GM23338 (cell line): ENCODE measurements around the gene PNPLA2. TPM values are rescaled to one million over a fixed set of nuclear protein-coding genes. Genes with fewer than 3 reads are reported as not detected.
A peak's percentile ranks its signal among the peaks of the same experiment; 100 is the strongest.

ENCODE experiments used
- ATAC-seq: fragments of 200-7000 bp; cut with Tn5 transposase; 3 replicates; pipeline ENCODE4 v1.9.1; 2020
- DNase-seq: peaks from one replicate; pipeline ENCODE4 v3.0.0-alpha.2; 2015; ENCODE audit warnings: low spot score
- H2AFZ ChIP-seq: fragments of 200-600 bp; sonication (generic); 2 replicates; pipeline ENCODE4 v1.8.0; 2016; ENCODE audit warnings: antibody characterized with exemption, mild to moderate bottlenecking, moderate library complexity
- H3F3A ChIP-seq: fragments of 200-600 bp; sonication (generic); replicated peaks from 2 replicates; pipeline ENCODE4 v1.8.0; 2017; ENCODE audit warnings: antibody characterized with exemption, mixed run types, low read depth
- H3K27ac ChIP-seq: fragments of 200-600 bp; sonication (generic); 2 replicates; pipeline ENCODE4 v1.6.1; 2016; ENCODE audit warnings: low read depth
- H3K27me3 ChIP-seq: fragments of 200-600 bp; sonication (generic); 2 replicates; pipeline ENCODE4 v1.8.0; 2016; ENCODE audit warnings: mild to moderate bottlenecking, mixed run types, moderate library complexity; ENCODE audit not compliant: insufficient read depth
- H3K36me3 ChIP-seq: fragments of 200-600 bp; sonication (generic); 2 replicates; pipeline ENCODE4 v1.8.0; 2016; ENCODE audit warnings: mild to moderate bottlenecking; ENCODE audit not compliant: insufficient read depth
- H3K4me1 ChIP-seq: fragments of 200-600 bp; sonication (generic); 2 replicates; pipeline ENCODE4 v1.8.0; 2016; ENCODE audit warnings: mild to moderate bottlenecking, moderate library complexity; ENCODE audit not compliant: insufficient read depth
- H3K4me2 ChIP-seq: fragments of 200-600 bp; sonication (generic); 2 replicates; pipeline ENCODE4 v1.7.1; 2017; ENCODE audit warnings: mixed run types
- H3K4me3 ChIP-seq: fragments of 200-600 bp; sonication (generic); 2 replicates; pipeline ENCODE4 v1.6.1; 2016; ENCODE audit warnings: mixed run types
- H3K79me2 ChIP-seq: fragments of 200-600 bp; sonication (generic); replicated peaks from 2 replicates; pipeline ENCODE4 v1.8.0; 2017; ENCODE audit warnings: mild to moderate bottlenecking; ENCODE audit not compliant: insufficient read depth
- H3K9me2 ChIP-seq: fragments of 200-600 bp; sonication (generic); 2 replicates; pipeline ENCODE4 v1.8.0; 2017; ENCODE audit not compliant: insufficient read depth
- H4K20me1 ChIP-seq: fragments of 200-600 bp; sonication (generic); replicated peaks from 2 replicates; pipeline ENCODE4 v1.8.0; 2017; ENCODE audit warnings: mild to moderate bottlenecking; ENCODE audit not compliant: insufficient read depth
- H3K27ac Mint-ChIP-seq: 2 replicates; pipeline ENCODE4 v1.8.0; 2020; ENCODE audit warnings: inconsistent platforms, mild to moderate bottlenecking, moderate library complexity, mixed read lengths
- H3K27me3 Mint-ChIP-seq: 3 replicates; pipeline ENCODE4 v1.8.0; 2022; ENCODE audit warnings: low read depth, mild to moderate bottlenecking, moderate library complexity, mixed read lengths, inconsistent platforms; ENCODE audit not compliant: insufficient read depth, poor library complexity
- H3K36me3 Mint-ChIP-seq: 3 replicates; pipeline ENCODE4 v1.8.0; 2021; ENCODE audit warnings: low read depth, mild to moderate bottlenecking, inconsistent platforms, moderate library complexity, mixed read lengths
- H3K4me1 Mint-ChIP-seq: 3 replicates; pipeline ENCODE4 v1.8.0; 2020; ENCODE audit warnings: mild to moderate bottlenecking, inconsistent platforms, mixed read lengths
- H3K4me3 Mint-ChIP-seq: 3 replicates; pipeline ENCODE4 v1.8.0; 2021; ENCODE audit warnings: moderate library complexity, mild to moderate bottlenecking, inconsistent platforms, mixed read lengths
- H3K9me3 Mint-ChIP-seq: 3 replicates; pipeline ENCODE4 v1.8.0; 2020; ENCODE audit warnings: moderate library complexity, mild to moderate bottlenecking, inconsistent platforms, mixed read lengths
- EZH2 ChIP-seq: fragments of 200-600 bp; sonication (generic); IDR thresholded peaks from one replicate; pipeline ENCODE4 v1.8.0; 2017; ENCODE audit warnings: antibody characterized with exemption, mild to moderate bottlenecking, low read depth; ENCODE audit not compliant: unreplicated experiment
- JUNB ChIP-seq: IDR thresholded peaks from one replicate; pipeline ENCODE4 v1.6.1; 2016; ENCODE audit warnings: antibody characterized with exemption; ENCODE audit not compliant: unreplicated experiment
- REST ChIP-seq: IDR thresholded peaks from one replicate; pipeline ENCODE4 v1.6.1; 2018; ENCODE audit warnings: antibody characterized with exemption; ENCODE audit not compliant: unreplicated experiment
- ZNF114 ChIP-seq: fragments of 250-450 bp; sonication (Bioruptor Pico); IDR thresholded peaks from 2 replicates; pipeline ENCODE4 v1.5.0; 2020; ENCODE audit warnings: mild to moderate bottlenecking, moderate library complexity
- ZNF462 ChIP-seq: fragments of 250-450 bp; sonication (Bioruptor Pico); IDR thresholded peaks from 2 replicates; pipeline ENCODE4 v1.5.0; 2020; ENCODE audit warnings: mild to moderate bottlenecking, moderate library complexity
- polyA plus RNA-seq: library from polyadenylated mRNA; unstranded; fragments of >200 nt; fragmentation: Nextera tagmentation; extraction: Ambion mirVana; gene quantifications from 2 replicates; pipeline ENCODE4 v1.2.1, GENCODE V29; 2016
- total RNA-seq: library from RNA; depleted of rRNA; stranded (reverse); fragments of >200 nt; shearing (Covaris generic); gene quantifications from 2 replicates; pipeline ENCODE4 v1.2.3, GENCODE V29; 2014
- TF ChIP-seq, protein P1 (sequence below), 2 experiments: fragments of 200-600 bp in 1 of 2; sonication (generic) in 1 of 2; conservative IDR thresholded peaks; 2 replicates each; pipeline versions ENCODE4 v1.5.1 to v1.6.1; 2016 to 2017; ENCODE audit warnings: antibody characterized with exemption in 2 of 2, low read depth in 2 of 2, mild to moderate bottlenecking in 2 of 2, moderate library complexity in 1 of 2

Gene PNPLA2
- total and polyA plus RNA-seq, 2 experiments from 2014 or later = 31.1 to 45.6 TPM

DNA sequence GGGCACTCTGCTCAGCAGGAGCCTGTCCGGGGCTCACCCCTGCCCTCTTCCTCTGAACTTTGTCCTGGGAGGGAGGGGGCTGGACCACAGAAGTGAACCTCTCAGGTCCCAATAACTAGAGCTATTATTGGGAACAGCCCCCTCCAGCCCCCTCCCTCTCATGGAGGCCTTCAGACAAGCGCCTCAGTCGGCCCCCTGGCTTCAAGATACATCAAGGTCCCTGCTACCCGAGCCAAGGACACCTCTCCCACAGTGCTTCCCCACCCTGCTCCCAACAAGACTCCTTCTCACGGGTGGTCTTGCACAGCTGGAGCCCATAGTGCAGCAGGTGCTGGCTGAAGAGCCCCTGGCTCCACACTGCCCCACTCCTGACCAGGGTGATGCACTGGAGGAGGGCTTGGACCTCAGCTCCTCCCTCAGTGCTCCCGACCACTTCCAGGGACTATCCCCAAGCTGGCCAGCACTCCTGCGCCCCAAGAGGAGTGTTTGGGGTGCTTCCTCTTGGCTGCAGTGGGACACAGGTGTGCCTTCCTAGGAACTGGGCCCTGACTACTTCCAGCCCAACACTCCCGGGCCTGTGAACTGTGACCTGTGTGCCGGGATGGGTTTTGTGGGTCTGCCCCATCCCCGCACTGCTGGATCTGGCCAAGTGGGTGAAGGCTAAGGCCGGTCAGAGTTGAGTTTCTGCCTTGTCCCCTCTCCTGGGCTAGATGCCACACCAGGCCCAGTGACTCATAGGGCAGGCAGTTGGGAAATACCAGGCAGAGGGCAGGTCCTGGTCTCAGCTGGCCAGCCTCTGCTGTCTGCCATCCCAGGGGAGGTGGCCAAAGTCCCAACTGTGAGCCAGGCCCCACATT, 2.2 kb downstream of the PNPLA2 start:
- no peak overlapping the region for H3K27ac ChIP-seq
- H3K27me3 Mint-ChIP-seq = peaks cover 21% of the 10 kb centered on the region
- no peak for TF ChIP-seq EZH2
- peaks cover 7% of the 10 kb centered on the region; the same call in 1 of the 2 replicates for H3K4me1 ChIP-seq
- H3K27ac Mint-ChIP-seq = no peak overlapping the region
- H3K9me3 Mint-ChIP-seq = no peaks in the 10 kb centered on the region
- no peaks in the 10 kb centered on the region for H3K36me3 ChIP-seq
- ATAC-seq (no peak), DNase-seq (no peak)
- H3K4me1 Mint-ChIP-seq = peaks cover 13% of the 10 kb centered on the region
- no peak overlapping the region for H2AFZ ChIP-seq
- no peaks in the 10 kb centered on the region for H3K9me2 ChIP-seq
- peaks cover 17% of the 10 kb centered on the region for H4K20me1 ChIP-seq
- H3K79me2 ChIP-seq = 0 out of 2 replicates have a peak, but pooled peaks cover 5% of the 10 kb centered on the region
- H3K36me3 Mint-ChIP-seq = peaks cover 11% of the 10 kb centered on the region; the same call in 1 of the 3 replicates
- no peaks in the 10 kb centered on the region for H3K27me3 ChIP-seq
- peak overlapping the region; percentile 73 for H3K4me3 ChIP-seq
- peak overlapping the region; percentile 85 for H3K4me2 ChIP-seq
- H3K4me3 Mint-ChIP-seq = peak overlapping the region; percentile 83
- H3F3A ChIP-seq = peaks cover 9% of the 10 kb centered on the region; the same call in 1 of the 2 replicates

GRCh38 chr11:821512-822371, 3.0 kb downstream of the PNPLA2 start:
- H3K4me1 Mint-ChIP-seq = peaks cover 13% of the 10 kb centered on the region
- no peak overlapping the region for H3K27ac Mint-ChIP-seq
- peaks cover 9% of the 10 kb centered on the region; the same call in 1 of the 2 replicates for H3F3A ChIP-seq
- H3K27me3 ChIP-seq = no peaks in the 10 kb centered on the region
- no peaks in the 10 kb centered on the region for H3K36me3 ChIP-seq
- no peak for ATAC-seq
- no peaks in the 10 kb centered on the region for H3K9me3 Mint-ChIP-seq
- no peaks in the 10 kb centered on the region for H3K9me2 ChIP-seq
- no peak overlapping the region for H2AFZ ChIP-seq
- H3K27me3 Mint-ChIP-seq = peaks cover 24% of the 10 kb centered on the region
- peaks cover 7% of the 10 kb centered on the region; the same call in 1 of the 3 replicates for H3K36me3 Mint-ChIP-seq
- H3K4me3 Mint-ChIP-seq = no peak overlapping the region
- H3K27ac ChIP-seq = no peak overlapping the region
- H4K20me1 ChIP-seq = peaks cover 17% of the 10 kb centered on the region
- DNase-seq = no peak
- H3K79me2 ChIP-seq = 0 out of 2 replicates have a peak, but pooled peaks cover 5% of the 10 kb centered on the region
- H3K4me1 ChIP-seq = peaks cover 7% of the 10 kb centered on the region; the same call in 1 of the 2 replicates
- H3K4me3 ChIP-seq = no peak overlapping the region
- H3K4me2 ChIP-seq = no peak overlapping the region
- TF ChIP-seq REST = no peak
- TF ChIP-seq JUNB = no peak
- no peak for TF ChIP-seq ZNF462 (CRISPR knock-in tag)
- TF ChIP-seq ZNF114 (CRISPR knock-in tag) = no peak
- TF ChIP-seq, protein P1, sequence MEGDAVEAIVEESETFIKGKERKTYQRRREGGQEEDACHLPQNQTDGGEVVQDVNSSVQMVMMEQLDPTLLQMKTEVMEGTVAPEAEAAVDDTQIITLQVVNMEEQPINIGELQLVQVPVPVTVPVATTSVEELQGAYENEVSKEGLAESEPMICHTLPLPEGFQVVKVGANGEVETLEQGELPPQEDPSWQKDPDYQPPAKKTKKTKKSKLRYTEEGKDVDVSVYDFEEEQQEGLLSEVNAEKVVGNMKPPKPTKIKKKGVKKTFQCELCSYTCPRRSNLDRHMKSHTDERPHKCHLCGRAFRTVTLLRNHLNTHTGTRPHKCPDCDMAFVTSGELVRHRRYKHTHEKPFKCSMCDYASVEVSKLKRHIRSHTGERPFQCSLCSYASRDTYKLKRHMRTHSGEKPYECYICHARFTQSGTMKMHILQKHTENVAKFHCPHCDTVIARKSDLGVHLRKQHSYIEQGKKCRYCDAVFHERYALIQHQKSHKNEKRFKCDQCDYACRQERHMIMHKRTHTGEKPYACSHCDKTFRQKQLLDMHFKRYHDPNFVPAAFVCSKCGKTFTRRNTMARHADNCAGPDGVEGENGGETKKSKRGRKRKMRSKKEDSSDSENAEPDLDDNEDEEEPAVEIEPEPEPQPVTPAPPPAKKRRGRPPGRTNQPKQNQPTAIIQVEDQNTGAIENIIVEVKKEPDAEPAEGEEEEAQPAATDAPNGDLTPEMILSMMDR (conservative IDR thresholded peaks at IDR 0.05; ENCODE audit: low read depth in 2 of 2) = no peak
- no peak for TF ChIP-seq EZH2
